Lung (tissue), 12 donors: ENCODE results near the gene ODAD3. TPM values are rescaled to one million over a fixed set of nuclear protein-coding genes. Genes with fewer than 3 reads are reported as not detected.
"Not testable (repeated sequence)": the region's sequence is repeated elsewhere in the genome, so short reads cannot be mapped to it uniquely, and the experiment has no call there.

Source experiments
- ATAC-seq: fragments of 200-7000 bp; cut with Tn5 transposase; one replicate; pipeline ENCODE4 v1.9.1; 2020; ENCODE audit warnings: moderate number of reproducible peaks; ENCODE audit not compliant: insufficient read depth, low FRiP score
- DNase-seq, 3 donors: peaks; one replicate each; pipeline ENCODE4 v3.0.0-alpha.2; 2013 to 2017
- H3K27ac ChIP-seq, 2 donors: one replicate each; pipeline ENCODE4 v1.5.1; 2013; ENCODE audit warnings: mild to moderate bottlenecking in 2 of 2, moderate library complexity in 2 of 2, control low read depth in 1 of 2, inconsistent platforms in 1 of 2, low read depth in 1 of 2, low read length in 1 of 2
- H3K27me3 ChIP-seq, 3 donors: one replicate each; pipeline ENCODE4 v1.5.1; 2013; ENCODE audit warnings: low read length in 2 of 3; ENCODE audit not compliant: control insufficient read depth in 3 of 3, insufficient read depth in 3 of 3
- H3K36me3 ChIP-seq, 4 donors: one replicate each; pipeline ENCODE4 v1.5.1; 2013; ENCODE audit warnings: low read length in 4 of 4, mild to moderate bottlenecking in 1 of 4, moderate library complexity in 1 of 4; ENCODE audit not compliant: control insufficient read depth in 4 of 4, insufficient read depth in 4 of 4
- H3K4me1 ChIP-seq, 5 donors: one replicate each; pipeline ENCODE4 v1.5.1; 2013; ENCODE audit warnings: low read length in 5 of 5, mild to moderate bottlenecking in 2 of 5, moderate library complexity in 1 of 5; ENCODE audit not compliant: control insufficient read depth in 5 of 5, insufficient read depth in 5 of 5
- H3K4me3 ChIP-seq: one replicate; pipeline ENCODE4 v1.5.1; 2013; ENCODE audit warnings: mild to moderate bottlenecking, control low read depth, moderate library complexity
- H3K9ac ChIP-seq, 2 donors: one replicate each; pipeline ENCODE4 v1.5.1; 2013; ENCODE audit warnings: low read length in 2 of 2, control low read depth in 1 of 2; ENCODE audit not compliant: insufficient read depth in 1 of 2
- H3K9me3 ChIP-seq, 4 donors: one replicate each; pipeline ENCODE4 v1.5.1; 2013; ENCODE audit warnings: low read length in 3 of 4, mild to moderate bottlenecking in 1 of 4, moderate library complexity in 1 of 4; ENCODE audit not compliant: control insufficient read depth in 4 of 4, insufficient read depth in 3 of 4
- WGBS, 2 donors: extraction: QIAGEN DNeasy Blood & Tissue Kit; methylation state at CpG; one replicate each; pipeline ENCODE4 v1.1.7; 2013; 5-methylcytosine and 5-hydroxymethylcytosine counted together
- polyA plus RNA-seq, 2 donors: library from polyadenylated mRNA; stranded (reverse); fragments of 200-250 nt; gene quantifications; one replicate each; pipeline ENCODE4 v1.2.1, GENCODE V29; 2013
- total RNA-seq, 2 donors: library from RNA; depleted of rRNA in 1 of 2; stranded (reverse); fragments of >200 nt in 1 of 2; gene quantifications; one replicate each; pipeline ENCODE4 v1.2.1, GENCODE V29; 2014 to 2021
- TF ChIP-seq, protein P1 (sequence below): IDR thresholded peaks from 2 replicates; pipeline ENCODE4 v1.5.1; 2012; ENCODE audit warnings: mild to moderate bottlenecking; ENCODE audit errors: control extremely low read depth, extremely low read depth
- donor health status: control.
- donor health status: control.
- donor health status: Bipolar disorder and iron deficiency.
- donor health status: healthy.
- donor health status: DM: yes; HTN: yes; CAD: no.

ODAD3 gene
- total and polyA plus RNA-seq, 4 donors, result 2.0 to 9.8 (median 4.2) TPM

DNA sequence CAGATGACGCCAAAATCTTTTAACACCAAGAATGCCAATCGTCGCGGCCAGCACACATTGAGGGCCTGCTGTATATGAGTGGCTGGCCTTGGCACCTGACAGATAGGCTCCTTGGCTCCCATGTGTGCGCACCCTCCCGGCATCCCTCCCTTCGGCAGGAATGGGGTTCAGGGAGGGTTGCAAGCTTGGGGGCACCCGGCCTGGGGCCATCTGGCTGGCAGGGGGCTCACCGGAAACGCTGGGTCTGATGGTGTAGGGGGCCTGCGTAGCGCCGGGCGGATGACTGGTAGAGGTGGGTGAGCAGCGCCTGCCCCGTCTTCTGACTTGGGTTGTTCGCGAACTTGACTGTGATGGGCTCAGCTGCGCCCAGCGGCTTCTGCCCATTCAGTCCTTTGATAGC is 22.9 kb upstream of the ODAD3 start:
- Histone ChIP-seq H3K27me3 (peaks cover 0 to 3% (median 0%) of the 10 kb centered on the region in 3 donors), H3K4me1 (peaks cover 0 to 3% (median 0%) of the 10 kb centered on the region in 5 donors), H3K27ac (no peak overlapping the region), H3K4me3 (no peak overlapping the region), H3K9me3 (no peaks in the 10 kb centered on the region), H3K36me3 (no peaks in the 10 kb centered on the region), H3K9ac (no peak overlapping the region)
- TF ChIP-seq, protein P1, sequence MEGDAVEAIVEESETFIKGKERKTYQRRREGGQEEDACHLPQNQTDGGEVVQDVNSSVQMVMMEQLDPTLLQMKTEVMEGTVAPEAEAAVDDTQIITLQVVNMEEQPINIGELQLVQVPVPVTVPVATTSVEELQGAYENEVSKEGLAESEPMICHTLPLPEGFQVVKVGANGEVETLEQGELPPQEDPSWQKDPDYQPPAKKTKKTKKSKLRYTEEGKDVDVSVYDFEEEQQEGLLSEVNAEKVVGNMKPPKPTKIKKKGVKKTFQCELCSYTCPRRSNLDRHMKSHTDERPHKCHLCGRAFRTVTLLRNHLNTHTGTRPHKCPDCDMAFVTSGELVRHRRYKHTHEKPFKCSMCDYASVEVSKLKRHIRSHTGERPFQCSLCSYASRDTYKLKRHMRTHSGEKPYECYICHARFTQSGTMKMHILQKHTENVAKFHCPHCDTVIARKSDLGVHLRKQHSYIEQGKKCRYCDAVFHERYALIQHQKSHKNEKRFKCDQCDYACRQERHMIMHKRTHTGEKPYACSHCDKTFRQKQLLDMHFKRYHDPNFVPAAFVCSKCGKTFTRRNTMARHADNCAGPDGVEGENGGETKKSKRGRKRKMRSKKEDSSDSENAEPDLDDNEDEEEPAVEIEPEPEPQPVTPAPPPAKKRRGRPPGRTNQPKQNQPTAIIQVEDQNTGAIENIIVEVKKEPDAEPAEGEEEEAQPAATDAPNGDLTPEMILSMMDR, result no peak
- DNase-seq (no peak), ATAC-seq (no peak)
- whole genome bisulfite sequencing, 2 donors, result 86 to 89% methylated on average over 20 of the region's 20 CpGs

DNA sequence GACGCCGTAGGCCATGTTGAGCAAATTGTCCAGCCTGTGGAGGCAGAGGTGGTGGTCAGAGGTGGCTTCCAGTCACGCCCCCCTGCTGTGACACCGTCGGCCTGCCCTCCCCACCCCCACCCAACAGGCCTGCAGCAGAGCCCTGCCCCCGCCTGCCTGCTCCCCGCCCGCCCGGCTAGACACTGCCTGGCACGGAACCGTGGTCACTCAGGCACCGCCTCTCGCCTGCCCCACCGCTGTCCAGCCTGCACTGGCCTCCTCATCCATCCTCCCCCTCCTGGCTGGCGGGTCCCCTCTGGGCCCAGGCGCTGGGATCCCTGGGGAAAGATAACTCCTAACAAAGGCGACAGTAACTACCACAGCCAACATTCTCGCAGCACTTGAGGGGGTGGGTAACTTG is 22.2 kb upstream of the ODAD3 start:
- 43 to 54% methylated on average over 16 of the region's 18 CpGs for WGBS, 2 donors
- H3K27ac ChIP-seq, result no peak overlapping the region
- DNase-seq (no peak), ATAC-seq (no peak)
- H3K36me3 ChIP-seq, result no peaks in the 10 kb centered on the region
- H3K4me1 ChIP-seq, result peaks cover 0 to 10% (median 0%) of the 10 kb centered on the region in 5 donors
- TF ChIP-seq, protein P1, result no peak
- no peak overlapping the region for H3K4me3 ChIP-seq
- H3K9ac ChIP-seq, result no peak overlapping the region
- H3K27me3 ChIP-seq, result peaks cover 0 to 3% (median 0%) of the 10 kb centered on the region in 3 donors
- H3K9me3 ChIP-seq, result no peaks in the 10 kb centered on the region

DNA sequence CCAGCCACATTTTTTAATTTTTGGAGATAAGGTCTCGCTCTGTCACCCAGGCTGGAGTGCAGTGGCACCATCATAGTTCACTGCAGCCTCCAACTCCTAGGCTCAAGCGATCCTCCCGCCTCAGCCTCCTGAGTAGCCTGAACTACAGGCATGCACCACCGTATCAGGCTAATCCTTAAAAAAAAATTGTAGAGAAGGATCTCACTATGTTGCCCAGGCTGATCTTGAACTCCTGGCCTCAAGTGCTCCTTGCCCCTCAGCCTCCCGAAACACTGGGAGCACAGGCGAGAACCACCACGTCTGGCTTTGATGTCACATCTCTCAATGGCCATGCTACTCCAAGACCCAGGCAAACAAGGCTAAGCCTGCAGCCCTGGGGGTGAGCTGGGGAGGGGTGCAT is 21.7 kb upstream of the ODAD3 start:
- Histone ChIP-seq H3K27ac (no peak overlapping the region), H3K4me3 (no peak overlapping the region), H3K27me3 (peaks cover 0 to 3% (median 0%) of the 10 kb centered on the region in 3 donors), H3K9me3 (no peaks in the 10 kb centered on the region), H3K9ac (no peak overlapping the region), H3K36me3 (no peaks in the 10 kb centered on the region), H3K4me1 (peaks cover 0 to 14% (median 0%) of the 10 kb centered on the region in 5 donors)
- WGBS, 2 donors, result 87 to 93% methylated on average over 7 of the region's 7 CpGs
- TF ChIP-seq, protein P1, result no peak
- DNase-seq (no peak), ATAC-seq (no peak)

DNA sequence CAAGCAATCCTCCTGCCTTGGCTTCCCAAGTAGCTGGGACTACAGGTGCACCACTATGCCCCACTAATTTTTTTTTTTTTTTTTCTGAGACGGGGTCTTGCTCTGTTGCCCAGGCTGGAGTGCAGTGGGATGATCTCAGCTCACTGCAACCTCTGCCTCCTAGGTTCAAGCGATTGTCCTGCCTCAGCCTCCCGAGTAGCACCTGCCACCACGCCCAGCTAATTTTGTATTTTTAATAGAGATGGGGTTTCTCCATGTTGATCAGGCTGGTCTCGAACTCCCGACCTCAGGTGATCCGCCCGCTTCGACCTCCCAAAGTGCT is 20.3 kb upstream of the ODAD3 start:
- not testable (repeated sequence) for DNase-seq, H3K4me3 ChIP-seq, H3K9ac ChIP-seq, H3K36me3 ChIP-seq, H3K27me3 ChIP-seq, ATAC-seq, H3K9me3 ChIP-seq, H3K27ac ChIP-seq
- H3K4me1 ChIP-seq, result peaks cover 0 to 14% (median 0%) of the 10 kb centered on the region in 5 donors
- 86 to 97% methylated on average over 9 of the region's 9 CpGs for WGBS, 2 donors
